ENCODE results near the gene AGBL5.

DNA sequence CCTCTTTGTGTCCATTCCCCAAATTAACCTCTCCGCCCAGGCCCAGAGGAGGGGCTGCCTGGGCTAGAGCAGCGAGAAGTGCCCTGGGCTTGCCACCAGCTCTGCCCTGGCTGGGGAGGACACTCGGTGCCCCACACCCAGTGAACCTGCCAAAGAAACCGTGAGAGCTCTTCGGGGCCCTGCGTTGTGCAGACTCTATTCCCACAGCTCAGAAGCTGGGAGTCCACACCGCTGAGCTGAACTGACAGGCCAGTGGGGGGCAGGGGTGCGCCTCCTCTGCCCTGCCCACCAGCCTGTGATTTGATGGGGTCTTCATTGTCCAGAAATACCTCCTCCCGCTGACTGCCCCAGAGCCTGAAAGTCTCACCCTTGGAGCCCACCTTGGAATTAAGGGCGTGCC, 48.6 kb downstream of the AGBL5 start:
- no peak for TF ChIP-seq CTCF (IDR thresholded peaks at IDR 0.05; ENCODE audit: borderline replicate concordance, extremely low read depth, low read length, poor library complexity, severe bottlenecking)
- no peak for TF ChIP-seq EZH2 (IDR thresholded peaks at IDR 0.05; ENCODE audit: borderline replicate concordance, low read depth, low read length, severe bottlenecking)

Measured in DND-41 (cell line).